Bronchial epithelial cell (primary cell): ENCODE measurements around the gene UBXN11. TPM values are rescaled to one million over a fixed set of nuclear protein-coding genes. Genes with fewer than 3 reads are reported as not detected.
A peak's percentile ranks its signal among the peaks of the same experiment; 100 is the strongest.
"Not testable (repeated sequence)": the region's sequence is repeated elsewhere in the genome, so short reads cannot be mapped to it uniquely, and the experiment has no call there.

Experiments
- DNase-seq: peaks from one replicate; pipeline ENCODE4 v3.0.0-alpha.2; 2010; ENCODE audit warnings: low read depth
- FAIRE-seq: peaks from 2 replicates; lab custom pipeline; 2011; peaks lifted over from hg19 to GRCh38; lab: Jason Lieb, UNC
- H3K27me3 ChIP-seq: 2 replicates; pipeline ENCODE4 v1.5.1; 2011; ENCODE audit warnings: low read length; ENCODE audit not compliant: control insufficient read depth, insufficient read depth
- H3K36me3 ChIP-seq: 2 replicates; pipeline ENCODE4 v1.5.1; 2011; ENCODE audit warnings: low read length; ENCODE audit not compliant: control insufficient read depth, insufficient read depth
- H3K4me3 ChIP-seq: 2 replicates; pipeline ENCODE4 v1.5.1; 2011; ENCODE audit warnings: mild to moderate bottlenecking, low read depth, low read length, control low read depth
- CTCF ChIP-seq: IDR thresholded peaks from 2 replicates; pipeline ENCODE4 v1.5.1; 2011; ENCODE audit warnings: mild to moderate bottlenecking, moderate library complexity, low read length, control low read depth, inconsistent platforms; ENCODE audit not compliant: insufficient read depth, severe bottlenecking
- total RNA-seq: library from RNA; depleted of rRNA; stranded (reverse); fragments of >200 nt; gene quantifications from 2 replicates; pipeline ENCODE4 v1.2.1, GENCODE V29; 2014

The UBXN11 gene
- total RNA-seq, 1 donor from 2014 or later: 2.6 TPM

- no peak overlapping the region for H3K4me3 ChIP-seq
- no peak for DNase-seq
- peaks cover 14% of the 10 kb centered on the region for H3K36me3 ChIP-seq
- H3K27me3 ChIP-seq: no peaks in the 10 kb centered on the region
- TF ChIP-seq CTCF: no peak
- FAIRE-seq: no peak
Measured at GRCh38 chr1:26338670-26339069, 32.2 kb upstream of the UBXN11 start.

GRCh38 chr1:26337625-26338024 lies 31.2 kb upstream of the UBXN11 start:
- no peak overlapping the region for H3K4me3 ChIP-seq
- TF ChIP-seq CTCF: no peak
- H3K36me3 ChIP-seq: peaks cover 14% of the 10 kb centered on the region
- H3K27me3 ChIP-seq: no peaks in the 10 kb centered on the region
- DNase-seq (no peak), FAIRE-seq (no peak)

GRCh38 chr1:26337206-26337535 lies 30.7 kb upstream of the UBXN11 start:
- TF ChIP-seq CTCF: no peak
- Histone ChIP-seq H3K36me3 (peaks cover 15% of the 10 kb centered on the region), H3K4me3 (no peak overlapping the region), H3K27me3 (no peaks in the 10 kb centered on the region)
- FAIRE-seq (peak; percentile 72), DNase-seq (no peak)

GRCh38 chr1:26336477-26337205 lies 30.2 kb upstream of the UBXN11 start:
- TF ChIP-seq CTCF: no peak
- Histone ChIP-seq H3K36me3 (peaks cover 15% of the 10 kb centered on the region), H3K4me3 (peak overlapping the region; percentile 83), H3K27me3 (no peaks in the 10 kb centered on the region)
- no peak for FAIRE-seq
- peak; percentile 73 for DNase-seq

GRCh38 chr1:26335774-26336476 lies 29.5 kb upstream of the UBXN11 start:
- H3K4me3 ChIP-seq: peak overlapping the region; percentile 83
- no peak for TF ChIP-seq CTCF
- DNase-seq (no peak), FAIRE-seq (no peak)
- H3K36me3 ChIP-seq: peaks cover 20% of the 10 kb centered on the region
- H3K27me3 ChIP-seq: no peaks in the 10 kb centered on the region

- DNase-seq, FAIRE-seq, H3K4me3 ChIP-seq, H3K27me3 ChIP-seq: not testable (repeated sequence)
- peaks cover 19% of the 10 kb centered on the region for H3K36me3 ChIP-seq
Measured at GRCh38 chr1:26333312-26333711, 26.9 kb upstream of the UBXN11 start.
